22Rv1 (cell line): ENCODE results near the gene PLCB1.

Experiments used
- H3K27ac ChIP-seq: fragments of 450-650 bp; 2 replicates; pipeline ENCODE4 v1.5.1; 2017
- ZFX ChIP-seq: fragments of 450-650 bp; IDR thresholded peaks from 2 replicates; pipeline ENCODE4 v1.6.1; 2017; ENCODE audit warnings: antibody characterized with exemption, borderline replicate concordance
- TF ChIP-seq, protein P1 (sequence below): fragments of 450-650 bp; IDR thresholded peaks from 2 replicates; pipeline ENCODE4 v1.5.1; 2017; ENCODE audit warnings: mild to moderate bottlenecking

Gene PLCB1

DNA sequence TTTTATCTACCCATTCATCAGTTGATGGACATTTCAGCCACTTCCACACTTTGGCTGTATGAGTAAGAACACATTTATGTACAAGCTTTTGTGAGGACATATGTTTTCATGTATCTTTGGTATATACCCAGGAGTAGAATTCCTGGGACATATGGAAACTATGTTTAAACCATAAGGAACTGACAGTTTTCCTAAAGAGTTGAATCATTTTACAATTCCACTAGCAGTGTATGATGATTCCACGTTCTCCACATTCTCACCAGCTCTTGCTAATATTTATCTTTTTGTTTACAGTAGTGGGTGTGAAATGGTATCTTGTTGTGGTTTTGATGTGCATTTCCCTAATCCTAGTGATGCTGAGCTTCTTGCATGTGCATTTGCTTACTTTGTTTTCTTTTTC lies 338.1 kb downstream of the PLCB1 start:
- no peak overlapping the region for H3K27ac ChIP-seq
- TF ChIP-seq, protein P1, sequence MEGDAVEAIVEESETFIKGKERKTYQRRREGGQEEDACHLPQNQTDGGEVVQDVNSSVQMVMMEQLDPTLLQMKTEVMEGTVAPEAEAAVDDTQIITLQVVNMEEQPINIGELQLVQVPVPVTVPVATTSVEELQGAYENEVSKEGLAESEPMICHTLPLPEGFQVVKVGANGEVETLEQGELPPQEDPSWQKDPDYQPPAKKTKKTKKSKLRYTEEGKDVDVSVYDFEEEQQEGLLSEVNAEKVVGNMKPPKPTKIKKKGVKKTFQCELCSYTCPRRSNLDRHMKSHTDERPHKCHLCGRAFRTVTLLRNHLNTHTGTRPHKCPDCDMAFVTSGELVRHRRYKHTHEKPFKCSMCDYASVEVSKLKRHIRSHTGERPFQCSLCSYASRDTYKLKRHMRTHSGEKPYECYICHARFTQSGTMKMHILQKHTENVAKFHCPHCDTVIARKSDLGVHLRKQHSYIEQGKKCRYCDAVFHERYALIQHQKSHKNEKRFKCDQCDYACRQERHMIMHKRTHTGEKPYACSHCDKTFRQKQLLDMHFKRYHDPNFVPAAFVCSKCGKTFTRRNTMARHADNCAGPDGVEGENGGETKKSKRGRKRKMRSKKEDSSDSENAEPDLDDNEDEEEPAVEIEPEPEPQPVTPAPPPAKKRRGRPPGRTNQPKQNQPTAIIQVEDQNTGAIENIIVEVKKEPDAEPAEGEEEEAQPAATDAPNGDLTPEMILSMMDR, result no peak
- no peak for TF ChIP-seq ZFX

DNA sequence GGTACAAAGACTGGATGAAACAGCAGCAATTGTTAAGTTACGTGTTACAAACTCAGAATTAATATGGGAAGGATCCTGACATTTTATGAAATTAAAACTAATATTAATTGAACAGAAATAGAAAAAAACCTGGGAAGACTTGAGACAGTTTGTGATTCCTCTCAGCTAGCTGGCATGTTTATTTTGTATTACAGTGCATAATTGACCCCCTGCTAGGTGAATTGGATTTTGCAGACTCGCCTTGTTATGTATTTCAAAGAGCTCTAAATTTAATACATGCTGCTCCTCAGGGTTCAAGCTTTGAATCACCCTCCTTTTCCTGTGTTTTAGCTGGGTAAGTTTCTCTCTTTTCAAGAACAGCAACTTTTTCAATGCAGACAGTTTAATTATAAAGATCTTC lies 339.4 kb downstream of the PLCB1 start:
- TF ChIP-seq, protein P1, result no peak
- TF ChIP-seq ZFX, result no peak
- no peak overlapping the region for H3K27ac ChIP-seq

DNA sequence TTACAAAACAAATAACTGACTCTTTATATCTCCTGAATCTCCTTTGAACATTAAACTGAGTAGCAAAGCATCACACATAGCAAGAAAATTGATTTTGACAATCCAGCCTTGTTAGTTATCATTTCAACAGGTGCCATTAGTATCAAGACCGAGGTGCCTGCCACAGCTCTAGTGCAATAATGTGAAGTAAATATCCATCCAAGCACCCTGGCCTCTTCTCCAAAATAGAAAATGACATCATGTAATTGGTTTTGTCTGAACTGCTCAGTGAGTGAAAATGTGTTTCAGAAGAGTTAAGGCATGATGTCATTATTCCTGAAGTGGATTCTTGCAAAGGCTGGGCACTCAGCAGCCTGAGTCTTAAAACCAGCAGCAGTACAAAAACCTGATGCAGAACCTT lies 341.4 kb downstream of the PLCB1 start:
- TF ChIP-seq, protein P1, result no peak
- TF ChIP-seq ZFX, result no peak
- H3K27ac ChIP-seq, result no peak overlapping the region

DNA sequence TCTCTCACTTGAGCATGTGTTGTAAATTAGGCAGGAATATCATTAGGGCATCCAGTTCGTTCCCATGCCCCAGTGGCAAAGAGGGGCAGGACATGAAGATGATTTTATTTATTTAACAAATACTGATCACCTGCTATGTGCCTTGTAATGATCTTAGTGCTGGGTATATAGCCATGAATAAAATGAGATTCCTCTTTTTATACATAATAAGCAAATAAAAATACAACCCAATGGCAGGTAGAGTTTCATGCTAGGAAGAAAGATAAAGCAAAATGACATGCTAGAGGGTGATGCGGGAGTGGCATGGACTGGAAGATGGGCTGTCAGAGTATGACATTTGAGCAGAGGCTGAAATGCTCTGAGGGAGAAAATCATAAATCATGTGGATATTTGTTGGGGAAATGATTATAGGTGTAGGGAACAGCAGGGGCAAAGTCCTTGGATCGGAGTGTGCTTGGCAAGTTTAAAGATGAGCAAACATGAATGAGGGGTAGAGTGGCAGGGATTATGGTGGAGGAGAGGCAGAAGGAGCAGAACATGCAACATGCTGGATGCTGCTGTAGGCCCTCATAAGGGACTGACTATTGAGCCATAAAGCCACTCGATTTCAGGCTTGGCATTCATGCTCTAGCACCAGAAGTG lies 342.1 kb downstream of the PLCB1 start:
- TF ChIP-seq, protein P1, result no peak
- no peak for TF ChIP-seq ZFX
- no peak overlapping the region for H3K27ac ChIP-seq

DNA sequence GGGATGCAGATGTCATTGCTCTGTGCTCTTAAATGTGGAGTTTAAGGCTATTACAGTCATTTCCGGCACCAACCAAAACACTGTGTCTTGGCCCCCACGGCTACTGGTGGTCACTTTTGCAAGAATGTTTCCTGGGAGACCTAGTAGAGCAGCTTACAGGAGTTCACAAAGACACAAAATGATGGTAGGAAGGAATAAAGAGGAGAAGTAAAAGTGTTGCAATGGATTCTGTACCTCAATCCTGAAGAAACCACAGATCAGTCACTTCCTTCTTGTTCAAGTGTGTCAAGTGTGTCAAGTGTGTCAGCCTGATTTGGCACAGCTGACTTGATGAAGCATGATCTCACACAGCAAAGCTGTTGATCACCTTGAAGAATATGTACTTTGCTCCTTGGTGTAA lies 344.0 kb downstream of the PLCB1 start:
- TF ChIP-seq, protein P1, result no peak
- no peak for TF ChIP-seq ZFX
- H3K27ac ChIP-seq, result no peak overlapping the region

DNA sequence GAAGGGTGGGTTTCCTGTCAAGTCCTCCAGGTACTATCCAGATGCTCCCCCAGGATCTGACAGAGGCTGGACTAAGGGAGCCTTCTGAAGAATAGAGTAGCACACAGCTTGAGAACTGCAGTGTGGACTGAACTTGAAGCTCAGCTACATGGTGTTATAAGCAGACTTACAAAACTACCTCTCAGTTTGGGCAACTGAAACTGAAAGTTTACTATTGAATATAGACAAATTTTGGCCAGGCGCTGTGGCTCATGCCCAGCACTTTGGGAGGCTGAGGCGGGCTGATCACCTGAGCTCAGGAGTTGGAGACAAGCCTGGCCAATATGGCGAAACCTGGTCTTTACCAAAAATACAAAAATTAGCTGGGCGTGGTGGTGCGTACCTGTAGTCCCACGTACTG lies 348.5 kb downstream of the PLCB1 start:
- TF ChIP-seq, protein P1, result no peak
- TF ChIP-seq ZFX, result no peak
- H3K27ac ChIP-seq, result no peak overlapping the region

DNA sequence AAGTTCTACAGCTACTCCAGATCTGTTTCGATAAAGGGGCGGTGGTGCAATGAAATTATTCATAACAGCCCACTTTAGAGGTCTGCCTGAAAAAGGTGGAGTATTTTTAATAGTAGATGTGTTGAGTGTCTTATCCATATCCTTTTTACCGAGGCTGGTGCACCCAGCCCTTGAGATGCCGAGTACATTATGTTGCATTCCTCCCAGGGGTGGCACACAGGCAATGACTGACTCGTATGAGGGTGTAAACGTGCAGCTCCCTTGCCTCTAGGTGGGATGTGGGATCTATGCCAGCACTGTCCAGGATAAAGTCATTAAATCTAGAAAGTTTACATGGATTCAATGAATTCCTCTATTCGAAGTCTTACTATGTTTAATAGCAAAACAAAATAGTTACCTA lies 355.6 kb downstream of the PLCB1 start:
- no peak overlapping the region for H3K27ac ChIP-seq
- TF ChIP-seq, protein P1, result no peak
- no peak for TF ChIP-seq ZFX
